Fibroblast of lung (primary cell): ENCODE data around the gene FAM53B. TPM values are rescaled to one million over a fixed set of nuclear protein-coding genes. Genes with fewer than 3 reads are reported as not detected.

ENCODE experiments used
- DNase-seq, 2 donors: peaks; one replicate each; pipeline versions ENCODE4 v3.0.0 to v3.0.0-alpha.2; 2010; ENCODE audit warnings: low read depth in 2 of 2
- H2AFZ ChIP-seq: 2 replicates; pipeline ENCODE4 v1.5.1; 2012; ENCODE audit warnings: low read length, control low read depth, inconsistent platforms
- H3K27ac ChIP-seq: 2 replicates; pipeline ENCODE4 v1.5.1; 2011; ENCODE audit warnings: low read length, control low read depth; ENCODE audit not compliant: insufficient read depth
- H3K27me3 ChIP-seq: 2 replicates; pipeline ENCODE4 v1.5.1; 2011; ENCODE audit warnings: mild to moderate bottlenecking, low read length; ENCODE audit not compliant: control insufficient read depth, insufficient read depth
- H3K36me3 ChIP-seq: 2 replicates; pipeline ENCODE4 v1.5.1; 2011; ENCODE audit warnings: low read length; ENCODE audit not compliant: control insufficient read depth, insufficient read depth
- H3K4me1 ChIP-seq: 2 replicates; pipeline ENCODE4 v1.5.1; 2011; ENCODE audit warnings: low read length; ENCODE audit not compliant: control insufficient read depth, insufficient read depth; ENCODE audit errors: extremely low read depth
- H3K4me2 ChIP-seq: 2 replicates; pipeline ENCODE4 v1.5.1; 2011; ENCODE audit warnings: low read length, control low read depth; ENCODE audit not compliant: insufficient read depth; ENCODE audit errors: extremely low read depth
- H3K4me3 ChIP-seq, 4 experiments: fragments of 200-600 bp in 1 of 4; sonication (generic) in 1 of 4; replicated peaks in 1 of 4; 2 replicates each; pipeline ENCODE4 v1.5.1; 2011 to 2016; ENCODE audit warnings: low read length in 4 of 4, low read depth in 3 of 4, mild to moderate bottlenecking in 3 of 4, control low read depth in 2 of 4, inconsistent platforms in 1 of 4, mixed read lengths in 1 of 4; ENCODE audit not compliant: insufficient read depth in 1 of 4; ENCODE audit errors: control extremely low read depth in 1 of 4
- H3K79me2 ChIP-seq: 2 replicates; pipeline ENCODE4 v1.5.1; 2012; ENCODE audit warnings: mild to moderate bottlenecking, low read length, inconsistent platforms; ENCODE audit not compliant: control insufficient read depth, insufficient read depth
- H3K9ac ChIP-seq: 2 replicates; pipeline ENCODE4 v1.5.1; 2011; ENCODE audit warnings: mild to moderate bottlenecking, low read length, control low read depth; ENCODE audit not compliant: insufficient read depth
- H3K9me3 ChIP-seq: 2 replicates; pipeline ENCODE4 v1.5.1; 2012; ENCODE audit warnings: low read depth, low read length; ENCODE audit not compliant: control insufficient read depth, insufficient read depth
- H4K20me1 ChIP-seq: 2 replicates; pipeline ENCODE4 v1.5.1; 2011; ENCODE audit warnings: low read length; ENCODE audit not compliant: control insufficient read depth, insufficient read depth; ENCODE audit errors: extremely low read depth
- EZH2 ChIP-seq: IDR thresholded peaks from 2 replicates; pipeline ENCODE4 v1.5.1; 2012; ENCODE audit warnings: low read length, control low read depth, mild to moderate bottlenecking; ENCODE audit errors: missing control alignments
- polyA plus RNA-seq, 2 donors: library from polyadenylated mRNA; depleted of rRNA in 1 of 2; stranded (reverse) in 1 of 2; unstranded in 1 of 2; fragments of >200 nt; gene quantifications; 2 replicates each; pipeline ENCODE4 v1.2.1, GENCODE V29; 2011 to 2012; ENCODE audit warnings: missing spikeins in 1 of 2
- total RNA-seq: library from RNA; depleted of rRNA; stranded (reverse); fragments of >200 nt; gene quantifications from 2 replicates; pipeline ENCODE4 v1.2.1, GENCODE V29; 2014
- TF ChIP-seq, protein P1 (sequence below), 2 donors: IDR thresholded peaks in 1 of 2; conservative IDR thresholded peaks in 1 of 2; 1 replicate in 1 of 2; 2 replicates in 1 of 2; pipeline ENCODE4 v1.5.1; 2011 to 2012; ENCODE audit warnings: low read length in 2 of 2, control low read depth in 1 of 2, inconsistent platforms in 1 of 2, low read depth in 1 of 2, mild to moderate bottlenecking in 1 of 2

Gene FAM53B
- total and polyA plus RNA-seq, 2 donors (not counting 1 experiment from before 2014, with no cell fraction given), result 2.2 to 11.7 TPM

DNA sequence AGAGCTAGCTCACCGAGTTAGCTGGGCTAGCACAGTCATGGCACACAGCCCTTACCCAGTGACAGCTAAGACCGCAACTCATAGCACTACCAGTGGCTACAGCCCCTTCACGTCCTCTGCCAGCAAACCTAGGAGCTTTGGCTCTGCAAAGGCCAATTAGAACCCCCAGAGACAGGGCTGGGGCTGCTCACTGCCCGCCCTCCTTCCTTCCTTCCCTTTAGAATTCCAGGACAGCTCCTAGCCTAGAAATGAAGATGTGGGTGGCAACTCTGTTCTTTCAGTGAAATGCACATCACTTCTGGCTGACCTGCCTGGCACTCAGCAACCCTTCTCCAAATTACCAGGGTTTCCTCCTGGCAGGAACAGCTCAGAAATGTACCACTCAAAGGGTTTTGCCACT is 99.9 kb downstream of the FAM53B start:
- no peak for DNase-seq
- TF ChIP-seq, protein P1, sequence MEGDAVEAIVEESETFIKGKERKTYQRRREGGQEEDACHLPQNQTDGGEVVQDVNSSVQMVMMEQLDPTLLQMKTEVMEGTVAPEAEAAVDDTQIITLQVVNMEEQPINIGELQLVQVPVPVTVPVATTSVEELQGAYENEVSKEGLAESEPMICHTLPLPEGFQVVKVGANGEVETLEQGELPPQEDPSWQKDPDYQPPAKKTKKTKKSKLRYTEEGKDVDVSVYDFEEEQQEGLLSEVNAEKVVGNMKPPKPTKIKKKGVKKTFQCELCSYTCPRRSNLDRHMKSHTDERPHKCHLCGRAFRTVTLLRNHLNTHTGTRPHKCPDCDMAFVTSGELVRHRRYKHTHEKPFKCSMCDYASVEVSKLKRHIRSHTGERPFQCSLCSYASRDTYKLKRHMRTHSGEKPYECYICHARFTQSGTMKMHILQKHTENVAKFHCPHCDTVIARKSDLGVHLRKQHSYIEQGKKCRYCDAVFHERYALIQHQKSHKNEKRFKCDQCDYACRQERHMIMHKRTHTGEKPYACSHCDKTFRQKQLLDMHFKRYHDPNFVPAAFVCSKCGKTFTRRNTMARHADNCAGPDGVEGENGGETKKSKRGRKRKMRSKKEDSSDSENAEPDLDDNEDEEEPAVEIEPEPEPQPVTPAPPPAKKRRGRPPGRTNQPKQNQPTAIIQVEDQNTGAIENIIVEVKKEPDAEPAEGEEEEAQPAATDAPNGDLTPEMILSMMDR (conservative IDR thresholded peaks at IDR 0.05 in 1 of 2, IDR thresholded peaks at IDR 0.05 in 1 of 2; ENCODE audit: low read depth in 1 of 2, low read length in 2 of 2), result no peak
- no peak for TF ChIP-seq EZH2
- no peak overlapping the region for H2AFZ ChIP-seq
- no peak overlapping the region for H3K4me3 ChIP-seq
- H3K27me3 ChIP-seq, result no peaks in the 10 kb centered on the region
- H3K4me1 ChIP-seq, result peaks cover 34% of the 10 kb centered on the region
- H3K9me3 ChIP-seq, result no peaks in the 10 kb centered on the region
- no peak overlapping the region for H3K9ac ChIP-seq
- H3K36me3 ChIP-seq, result no peaks in the 10 kb centered on the region
- no peak overlapping the region for H3K27ac ChIP-seq
- H3K79me2 ChIP-seq, result no peaks in the 10 kb centered on the region
- no peak overlapping the region for H3K4me2 ChIP-seq
- no peaks in the 10 kb centered on the region for H4K20me1 ChIP-seq

DNA sequence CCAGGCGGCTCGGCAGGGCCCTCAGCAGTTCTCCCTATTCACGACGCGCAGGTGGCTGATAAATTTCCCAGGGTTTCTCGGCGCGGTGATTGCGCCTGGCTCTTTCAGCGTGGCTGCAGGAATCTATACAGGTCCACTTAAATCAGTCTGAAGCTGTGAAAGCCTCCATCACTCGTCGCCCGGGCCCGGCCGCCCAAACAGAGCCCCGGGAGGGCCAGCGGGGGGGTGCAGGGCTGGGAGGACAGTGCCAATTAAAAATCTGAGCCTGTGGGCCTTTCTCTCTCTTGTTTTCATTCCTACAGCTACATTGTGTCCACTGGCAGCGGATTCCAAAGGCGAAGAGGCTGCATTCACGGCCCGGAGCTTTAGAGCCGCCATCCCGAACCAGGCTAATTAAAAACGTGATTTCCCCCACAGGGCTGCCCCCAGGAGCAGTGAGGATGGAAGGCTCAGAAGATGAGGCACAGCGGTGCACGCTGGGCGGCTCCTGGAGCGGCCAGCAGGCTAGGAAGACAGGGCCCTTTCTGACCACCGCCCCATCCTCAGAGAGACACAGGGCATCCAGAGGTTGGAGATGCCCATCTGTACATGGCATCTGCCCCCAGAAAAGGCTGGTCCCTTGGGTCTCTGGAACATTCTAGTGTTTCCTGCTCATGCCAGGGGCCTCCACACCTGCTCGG is 100.7 kb downstream of the FAM53B start:
- Histone ChIP-seq H3K36me3 (no peaks in the 10 kb centered on the region), H3K4me3 (no peak overlapping the region), H2AFZ (no peak overlapping the region), H3K79me2 (no peaks in the 10 kb centered on the region), H3K9ac (no peak overlapping the region), H4K20me1 (no peaks in the 10 kb centered on the region), H3K4me2 (no peak overlapping the region), H3K4me1 (peaks cover 29% of the 10 kb centered on the region), H3K27me3 (no peaks in the 10 kb centered on the region), H3K9me3 (no peaks in the 10 kb centered on the region), H3K27ac (no peak overlapping the region)
- no peak for DNase-seq
- TF ChIP-seq, protein P1 (conservative IDR thresholded peaks at IDR 0.05 in 1 of 2, IDR thresholded peaks at IDR 0.05 in 1 of 2; ENCODE audit: low read depth in 1 of 2, low read length in 2 of 2), result no peak
- no peak for TF ChIP-seq EZH2

DNA sequence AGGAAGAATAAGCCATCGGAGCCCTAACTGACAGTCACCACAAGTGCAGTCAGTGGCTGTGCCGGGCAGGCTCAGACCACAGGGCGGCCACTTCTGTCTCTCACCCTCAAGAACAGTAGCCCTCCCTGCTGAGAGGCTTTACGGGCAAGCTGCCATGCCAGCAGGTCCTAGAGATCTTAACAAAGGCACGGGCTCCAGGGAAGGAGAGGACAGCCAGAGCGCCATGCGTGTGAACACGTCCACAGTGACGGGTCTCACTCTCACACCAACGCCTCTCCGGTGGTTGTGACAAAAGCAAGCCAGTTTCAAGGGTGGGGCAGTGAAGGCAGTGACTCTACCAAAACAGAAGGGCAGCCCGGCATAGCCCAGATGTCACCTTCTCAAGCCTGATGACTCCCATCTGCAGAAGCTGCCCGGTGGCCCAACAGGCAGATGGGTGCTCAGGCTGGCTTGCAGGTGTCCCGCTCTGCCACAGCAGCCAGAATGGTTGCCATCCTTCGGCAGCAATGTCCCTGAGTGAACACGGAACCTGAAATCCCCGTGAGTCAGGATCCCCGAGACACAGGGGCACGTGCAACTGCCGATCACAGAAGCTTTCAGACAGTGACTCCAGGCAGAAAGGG is 102.0 kb downstream of the FAM53B start:
- Histone ChIP-seq H3K4me1 (peaks cover 18% of the 10 kb centered on the region), H3K27me3 (no peaks in the 10 kb centered on the region), H3K79me2 (no peaks in the 10 kb centered on the region), H2AFZ (no peak overlapping the region), H3K9ac (no peak overlapping the region), H3K27ac (no peak overlapping the region), H3K4me2 (no peak overlapping the region), H3K9me3 (no peaks in the 10 kb centered on the region), H3K4me3 (no peak overlapping the region), H4K20me1 (no peaks in the 10 kb centered on the region), H3K36me3 (no peaks in the 10 kb centered on the region)
- TF ChIP-seq, protein P1 (conservative IDR thresholded peaks at IDR 0.05 in 1 of 2, IDR thresholded peaks at IDR 0.05 in 1 of 2; ENCODE audit: low read depth in 1 of 2, low read length in 2 of 2), result no peak
- TF ChIP-seq EZH2, result no peak
- no peak for DNase-seq
